ENCODE results near the gene HDAC8. TPM values are rescaled to one million over a fixed set of nuclear protein-coding genes. Genes with fewer than 3 reads are reported as not detected.
A peak's percentile ranks its signal among the peaks of the same experiment; 100 is the strongest.
"Not testable (repeated sequence)": the region's sequence is repeated elsewhere in the genome, so short reads cannot be mapped to it uniquely, and the experiment has no call there.

Gene HDAC8
- total RNA-seq, 1 donor from 2014 or later = 18.6 TPM

DNA sequence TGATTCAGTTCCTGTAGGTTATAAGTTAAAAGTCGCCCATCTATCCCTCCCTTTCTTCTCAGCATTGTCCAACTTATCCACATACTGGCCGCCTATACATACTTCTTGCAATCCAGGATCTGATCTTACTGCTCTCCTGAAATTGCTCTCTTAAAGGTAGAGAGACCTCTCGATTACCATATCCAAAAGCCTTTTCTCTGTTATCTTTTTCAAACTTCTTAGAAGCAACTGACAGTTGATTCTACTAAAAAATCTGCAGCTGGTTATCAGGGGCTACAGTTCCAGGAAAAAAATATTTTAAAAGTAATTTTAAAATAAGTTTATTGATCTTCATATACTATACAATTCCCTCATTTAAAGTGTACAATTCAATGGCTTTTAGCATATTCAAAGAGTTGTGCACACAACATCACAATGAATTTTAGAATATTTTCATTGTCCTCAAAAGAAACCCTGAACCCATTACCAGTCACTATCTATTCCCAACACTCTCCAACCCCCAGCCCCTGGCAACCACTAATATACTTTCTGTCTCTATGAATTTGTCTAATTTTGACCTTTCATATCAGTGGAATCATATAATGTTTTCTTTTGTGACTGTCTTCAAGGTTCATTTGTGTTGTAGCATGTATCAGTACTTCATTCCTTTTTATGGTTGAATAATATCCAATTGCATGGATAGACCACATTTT is 102.0 kb downstream of the HDAC8 start:
- no peak for DNase-seq (ENCODE audit: missing footprints)
- ATAC-seq = no peak
- intact Hi-C loops (cut with DNase I) = no loop called here

DNA sequence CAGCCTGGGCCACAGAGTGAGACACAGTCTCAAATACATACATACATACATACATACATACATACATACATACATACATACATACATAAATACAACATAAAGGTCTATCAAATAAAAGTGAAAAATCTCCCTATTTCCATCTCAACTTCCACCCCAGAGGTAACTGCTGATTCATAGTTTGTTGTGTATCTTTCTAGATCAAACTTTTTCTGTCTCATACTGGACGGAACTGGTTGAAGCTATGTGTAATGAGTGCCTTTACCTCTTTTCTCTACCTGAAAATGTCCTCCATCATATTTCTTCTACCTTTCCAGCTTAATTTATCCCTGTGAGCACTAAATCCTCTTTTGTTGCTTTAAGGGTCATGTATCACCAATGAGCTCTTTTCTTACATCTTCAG is 102.5 kb downstream of the HDAC8 start:
- no peak for DNase-seq (ENCODE audit: missing footprints)

GRCh38 chrX:72468607-72469006 is 104.0 kb downstream of the HDAC8 start:
- ATAC-seq (no peak), DNase-seq (ENCODE audit: missing footprints) (no peak)
- intact Hi-C loops (cut with DNase I) = no loop called here

More for the DNA sequence above, 102.5 kb downstream of the HDAC8 start:
- no peak for ATAC-seq
- intact Hi-C loops (cut with DNase I) = no loop called here

DNA sequence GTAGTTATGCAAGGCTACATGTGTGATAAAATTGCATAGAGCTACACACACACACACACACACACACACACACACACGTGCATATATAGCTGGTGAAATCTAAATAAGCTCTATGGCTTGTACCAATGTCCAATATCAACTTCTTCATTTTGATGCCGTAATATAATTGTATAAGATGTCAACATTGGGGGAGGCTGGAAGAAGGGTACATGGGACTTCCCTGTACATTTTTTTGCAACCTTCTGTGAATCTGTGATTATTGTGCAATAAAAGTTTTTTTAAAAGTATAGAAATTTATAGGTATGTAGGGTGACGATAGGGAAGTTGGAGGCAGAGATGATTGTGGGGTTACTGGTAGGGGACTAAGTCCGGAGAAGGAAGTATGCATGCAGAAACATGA is 105.5 kb downstream of the HDAC8 start:
- ATAC-seq (no peak), DNase-seq (ENCODE audit: missing footprints) (no peak)
- intact Hi-C loops (cut with DNase I) = no loop called here

DNA sequence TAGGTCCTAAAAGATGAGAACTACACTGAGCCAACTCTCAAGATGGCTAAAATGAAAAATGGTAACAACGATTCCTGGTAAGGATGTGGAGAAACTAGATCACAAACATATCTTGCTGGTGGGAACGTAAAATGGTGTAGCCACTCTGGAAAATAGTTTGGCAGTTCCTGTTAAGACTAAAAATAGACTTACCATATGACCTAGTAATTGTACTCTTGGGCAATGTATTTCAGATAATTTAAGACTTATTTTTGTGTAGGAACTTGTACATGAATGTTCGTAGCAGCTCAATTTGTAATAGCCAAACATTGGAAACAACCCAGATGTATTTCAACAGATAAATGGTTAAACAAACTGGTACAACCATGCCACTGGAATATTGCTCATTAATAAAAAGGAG is 106.2 kb downstream of the HDAC8 start:
- ATAC-seq (no peak), DNase-seq (ENCODE audit: missing footprints) (no peak)
- intact Hi-C loops (cut with DNase I) = no loop called here

DNA sequence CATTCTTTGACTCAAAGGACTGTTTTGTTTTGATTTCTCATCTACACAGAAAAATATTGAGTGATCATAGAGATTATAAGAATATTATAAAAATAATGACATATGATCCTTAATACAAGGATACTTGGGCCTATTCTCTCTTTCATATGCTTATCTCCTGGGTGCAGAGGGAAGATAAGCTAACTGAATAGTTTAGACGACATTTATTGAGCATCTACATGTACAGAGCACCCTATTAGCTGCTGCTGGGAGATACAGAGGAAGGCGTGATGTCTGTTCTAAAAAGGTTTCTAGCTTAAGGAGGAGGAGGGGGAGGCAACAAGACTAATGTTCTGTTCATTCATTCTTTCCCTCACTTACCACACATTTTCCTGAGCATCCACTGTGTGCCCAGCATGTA is 106.8 kb downstream of the HDAC8 start:
- intact Hi-C loops (cut with DNase I) = no loop called here
- no peak for DNase-seq (ENCODE audit: missing footprints)

GRCh38 chrX:72461766-72462165 is 110.9 kb downstream of the HDAC8 start:
- ATAC-seq = no peak
- intact Hi-C loops (cut with DNase I) = no loop called here
- no peak for DNase-seq (ENCODE audit: missing footprints)

More for the DNA sequence above, 106.8 kb downstream of the HDAC8 start:
- no peak for ATAC-seq

- DNase-seq (ENCODE audit: missing footprints) (no peak), ATAC-seq (no peak)
- intact Hi-C loops (cut with DNase I) = no loop called here
Measured at GRCh38 chrX:72461288-72461687, 111.4 kb downstream of the HDAC8 start.

DNA sequence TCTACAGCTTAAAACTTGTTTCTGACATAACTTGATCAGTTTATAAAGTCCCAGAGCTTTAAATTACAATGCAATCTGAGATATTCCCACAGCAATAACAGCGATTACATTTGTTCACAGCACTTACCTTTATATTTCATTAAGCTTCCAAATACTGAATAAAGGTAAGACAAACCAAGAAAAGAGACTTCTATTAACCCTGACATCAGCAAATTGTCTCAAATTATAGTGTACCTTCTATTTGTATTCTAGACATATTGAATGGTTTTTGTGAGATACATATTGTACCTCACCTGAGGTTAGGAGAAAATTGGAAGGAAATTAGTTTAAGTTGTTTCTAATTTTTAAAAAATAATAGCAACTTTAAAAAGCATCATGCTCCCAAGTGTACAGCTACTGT is 111.9 kb downstream of the HDAC8 start:
- DNase-seq (ENCODE audit: missing footprints) = no peak
- intact Hi-C loops (cut with DNase I) = no loop called here
- ATAC-seq = no peak

GRCh38 chrX:72449034-72449433 is 123.6 kb downstream of the HDAC8 start:
- ATAC-seq; DNase-seq (ENCODE audit: missing footprints); intact Hi-C loops (cut with DNase I): not testable (repeated sequence)

GRCh38 chrX:72440764-72441163 is 131.9 kb downstream of the HDAC8 start:
- not testable (repeated sequence) for ATAC-seq

DNA sequence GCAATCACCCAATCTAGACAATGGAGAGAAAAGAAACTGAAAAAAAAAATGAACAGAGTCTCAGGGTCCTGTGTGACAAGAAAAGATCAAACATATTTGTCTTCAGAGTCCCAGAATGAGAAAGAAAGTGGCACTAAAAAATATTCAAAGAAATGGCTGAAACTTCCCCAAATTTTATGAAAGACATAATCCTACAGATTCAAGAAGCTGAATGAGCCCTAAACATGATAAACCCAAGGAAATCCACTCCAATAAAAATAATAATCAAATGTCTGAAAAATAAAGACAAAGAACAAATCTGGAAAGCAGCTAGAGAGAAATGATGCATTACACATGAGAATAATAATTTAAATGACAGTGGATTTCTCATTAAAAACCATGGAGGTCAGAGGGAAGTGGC is 136.6 kb downstream of the HDAC8 start:
- DNase-seq (ENCODE audit: missing footprints) = no peak
- ATAC-seq = no peak
- intact Hi-C loops (cut with DNase I) = no loop called here

More at GRCh38 chrX:72440764-72441163, 131.9 kb downstream of the HDAC8 start:
- intact Hi-C loops (cut with DNase I); DNase-seq (ENCODE audit: missing footprints): not testable (repeated sequence)

- ATAC-seq = no peak
- no peak for DNase-seq (ENCODE audit: missing footprints)
- intact Hi-C loops (cut with DNase I) = no loop called here
Measured at GRCh38 chrX:72430405-72430968, 142.2 kb downstream of the HDAC8 start.

DNA sequence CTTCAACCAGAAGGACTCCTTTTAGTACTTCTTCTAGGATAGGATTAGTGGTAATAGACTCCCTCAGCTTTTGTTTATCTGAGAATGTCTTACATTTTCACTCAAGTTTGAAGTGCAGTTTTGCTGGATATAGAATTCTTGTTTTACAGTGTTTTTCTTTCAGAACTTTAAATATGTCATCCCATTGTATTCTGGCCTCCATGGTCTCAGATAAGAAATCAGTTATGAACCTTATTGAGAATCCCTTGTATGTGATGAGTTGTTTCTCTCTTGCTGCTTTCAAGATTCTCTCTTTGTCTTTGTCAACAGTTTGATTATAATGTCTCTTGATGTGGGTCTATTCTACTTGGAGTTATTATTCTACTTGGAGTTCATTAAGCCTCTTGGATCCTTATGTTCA is 150.8 kb downstream of the HDAC8 start:
- no peak for ATAC-seq
- no peak for DNase-seq (ENCODE audit: missing footprints)
- intact Hi-C loops (cut with DNase I) = no loop called here

DNA sequence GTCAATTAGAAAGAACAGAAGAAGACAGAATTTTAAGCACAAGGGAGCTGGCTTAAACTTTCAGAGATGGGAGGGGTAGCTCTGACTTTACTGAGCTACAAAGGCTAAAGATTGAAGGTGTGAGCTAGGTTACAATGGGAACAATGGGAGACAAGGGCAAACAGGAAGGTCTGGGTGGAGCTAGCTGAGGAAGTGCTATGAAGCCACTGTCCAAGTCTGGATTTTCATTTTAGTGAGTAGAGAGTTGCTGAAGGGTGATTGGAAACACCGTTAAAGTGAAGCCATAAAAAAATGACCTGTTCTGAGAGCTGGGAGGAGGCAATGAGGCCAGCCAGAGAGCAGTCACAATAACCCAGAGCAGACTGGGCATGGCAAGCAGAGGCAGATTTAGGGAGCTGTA is 162.7 kb downstream of the HDAC8 start:
- ATAC-seq (no peak), DNase-seq (ENCODE audit: missing footprints) (no peak)
- intact Hi-C loops (cut with DNase I) = no loop called here

DNA sequence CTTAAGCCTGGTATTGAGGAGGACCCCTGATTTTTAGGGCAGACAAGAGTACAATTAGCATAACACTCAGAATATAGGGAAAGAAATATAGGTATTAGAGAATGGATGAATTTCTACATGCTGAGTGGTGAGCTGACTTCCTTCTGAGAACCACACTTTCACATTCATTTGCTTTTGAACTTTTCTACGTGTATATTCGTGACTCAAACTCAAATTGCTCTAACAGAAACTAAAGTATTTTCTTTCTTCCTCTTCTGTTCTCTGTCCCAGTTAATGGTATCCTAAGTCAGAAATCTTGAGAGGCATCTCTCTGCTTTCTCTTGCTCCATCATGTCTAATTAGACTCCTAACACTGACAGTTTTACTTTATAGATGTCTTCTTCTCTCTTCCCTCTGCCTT is 163.8 kb downstream of the HDAC8 start:
- intact Hi-C loops (cut with DNase I) = no loop called here
- DNase-seq (ENCODE audit: missing footprints) (no peak), ATAC-seq (no peak)

DNA sequence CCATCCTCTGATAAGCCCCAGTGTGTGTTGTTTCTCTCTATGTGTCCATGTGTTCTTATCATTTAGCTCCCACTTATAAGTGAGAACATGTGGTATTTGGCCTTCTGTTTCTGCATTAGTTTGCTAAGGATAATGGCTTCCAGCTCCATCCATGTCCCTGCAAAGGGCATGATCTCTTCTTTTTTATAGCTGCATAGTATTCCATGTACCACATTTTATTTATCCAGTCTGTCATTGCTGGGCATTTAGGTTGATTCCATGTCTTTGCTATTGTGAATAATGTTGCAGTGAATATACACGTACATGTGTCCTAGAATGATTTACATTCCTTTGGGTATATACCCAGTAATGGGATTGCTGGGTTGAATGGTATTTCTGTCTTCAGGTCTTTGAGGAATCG is 167.5 kb downstream of the HDAC8 start:
- ATAC-seq; DNase-seq (ENCODE audit: missing footprints); intact Hi-C loops (cut with DNase I): not testable (repeated sequence)

- intact Hi-C loops (cut with DNase I) = no loop called here
- DNase-seq (ENCODE audit: missing footprints) (no peak), ATAC-seq (no peak)
Measured at GRCh38 chrX:72402614-72403013, 170.0 kb downstream of the HDAC8 start.

DNA sequence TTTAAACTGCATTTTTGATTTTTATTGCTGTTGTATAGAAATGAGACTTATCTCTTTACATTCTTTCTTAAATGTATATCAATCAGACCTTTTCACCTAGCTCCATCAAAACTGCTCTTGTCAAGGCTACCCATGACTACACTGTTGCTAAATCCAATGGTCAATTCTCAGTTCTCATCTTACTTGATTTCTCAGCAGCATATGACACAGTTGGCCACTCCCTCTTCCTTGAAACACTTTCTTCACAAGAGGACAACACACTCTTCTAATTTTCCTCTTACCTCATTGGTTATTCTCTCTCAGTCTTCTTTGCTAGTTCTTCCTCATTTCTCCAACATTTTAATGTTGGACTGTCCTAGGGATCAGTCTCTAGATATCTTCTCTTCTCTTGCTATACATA is 172.8 kb downstream of the HDAC8 start:
- ATAC-seq (no peak), DNase-seq (ENCODE audit: missing footprints) (no peak)
- intact Hi-C loops (cut with DNase I) = no loop called here

GRCh38 chrX:72396117-72396516 is 176.5 kb downstream of the HDAC8 start:
- no peak for DNase-seq (ENCODE audit: missing footprints)
- intact Hi-C loops (cut with DNase I) = no loop called here
- ATAC-seq = peak; percentile 83

GRCh38 chrX:72395237-72395636 is 177.4 kb downstream of the HDAC8 start:
- intact Hi-C loops (cut with DNase I) = no loop called here
- no peak for DNase-seq (ENCODE audit: missing footprints)
- peak; percentile 28 for ATAC-seq

Measured in Right ventricle myocardium inferior (tissue), 1 donor.